Measurements from ENCODE around the gene ZMYND12. TPM values are rescaled to one million over a fixed set of nuclear protein-coding genes. Genes with fewer than 3 reads are reported as not detected.

Gene ZMYND12
- total RNA-seq, 1 donor from 2014 or later: 1.1 TPM

DNA sequence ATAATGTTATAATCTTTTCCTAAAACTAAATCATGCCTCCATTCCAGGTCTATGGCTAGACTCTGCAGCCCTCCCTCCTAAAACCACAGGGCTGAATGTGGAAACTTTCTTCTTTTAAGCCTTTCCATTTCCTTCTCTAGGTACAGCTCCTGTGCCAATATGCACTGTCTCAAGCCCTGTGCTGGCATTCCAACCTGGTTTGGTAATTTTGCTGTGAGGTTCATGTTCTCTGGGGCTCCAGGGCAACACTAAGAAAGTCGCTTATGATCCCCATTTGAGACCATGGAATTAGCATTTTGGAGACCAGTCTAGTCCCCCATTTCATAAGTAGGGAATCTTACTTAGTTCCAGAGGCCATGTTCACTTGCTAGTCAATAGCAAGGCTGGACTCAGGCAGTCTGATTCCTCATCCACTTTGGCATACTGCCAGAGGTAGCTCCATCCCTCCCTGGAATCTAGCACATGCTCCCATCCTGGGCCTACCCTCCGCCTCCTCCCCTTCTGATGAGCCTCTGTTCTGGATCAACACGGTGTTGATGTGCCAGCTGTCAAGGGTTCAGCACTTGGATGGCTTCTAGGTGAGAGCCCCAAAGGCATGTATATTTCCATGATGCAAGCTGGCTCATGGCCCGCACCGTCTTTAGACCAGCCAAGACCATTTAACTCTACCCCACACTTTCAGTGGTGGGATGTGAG lies 36.5 kb downstream of the ZMYND12 start:
- no peak for DNase-seq (ENCODE audit: low spot score)
- Mint-ChIP-seq H3K27me3 (ENCODE audit: unreplicated experiment) (no peaks in the 10 kb centered on the region), H3K4me3 (ENCODE audit: unreplicated experiment) (no peak overlapping the region), H3K27ac (ENCODE audit: unreplicated experiment) (no peak overlapping the region), H3K4me1 (ENCODE audit: unreplicated experiment) (peaks cover 10% of the 10 kb centered on the region), H3K36me3 (ENCODE audit: low read depth, unreplicated experiment) (no peaks in the 10 kb centered on the region), H3K9me3 (ENCODE audit: unreplicated experiment) (no peaks in the 10 kb centered on the region)
- TF ChIP-seq, protein P1, sequence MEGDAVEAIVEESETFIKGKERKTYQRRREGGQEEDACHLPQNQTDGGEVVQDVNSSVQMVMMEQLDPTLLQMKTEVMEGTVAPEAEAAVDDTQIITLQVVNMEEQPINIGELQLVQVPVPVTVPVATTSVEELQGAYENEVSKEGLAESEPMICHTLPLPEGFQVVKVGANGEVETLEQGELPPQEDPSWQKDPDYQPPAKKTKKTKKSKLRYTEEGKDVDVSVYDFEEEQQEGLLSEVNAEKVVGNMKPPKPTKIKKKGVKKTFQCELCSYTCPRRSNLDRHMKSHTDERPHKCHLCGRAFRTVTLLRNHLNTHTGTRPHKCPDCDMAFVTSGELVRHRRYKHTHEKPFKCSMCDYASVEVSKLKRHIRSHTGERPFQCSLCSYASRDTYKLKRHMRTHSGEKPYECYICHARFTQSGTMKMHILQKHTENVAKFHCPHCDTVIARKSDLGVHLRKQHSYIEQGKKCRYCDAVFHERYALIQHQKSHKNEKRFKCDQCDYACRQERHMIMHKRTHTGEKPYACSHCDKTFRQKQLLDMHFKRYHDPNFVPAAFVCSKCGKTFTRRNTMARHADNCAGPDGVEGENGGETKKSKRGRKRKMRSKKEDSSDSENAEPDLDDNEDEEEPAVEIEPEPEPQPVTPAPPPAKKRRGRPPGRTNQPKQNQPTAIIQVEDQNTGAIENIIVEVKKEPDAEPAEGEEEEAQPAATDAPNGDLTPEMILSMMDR (IDR thresholded peaks at IDR 0.05; ENCODE audit: unreplicated experiment): no peak

- no peak overlapping the region for H3K4me3 Mint-ChIP-seq (ENCODE audit: unreplicated experiment)
- TF ChIP-seq, protein P1 (IDR thresholded peaks at IDR 0.05; ENCODE audit: unreplicated experiment): no peak
- no peaks in the 10 kb centered on the region for H3K27me3 Mint-ChIP-seq (ENCODE audit: unreplicated experiment)
- H3K9me3 Mint-ChIP-seq (ENCODE audit: unreplicated experiment): no peaks in the 10 kb centered on the region
- peaks cover 4% of the 10 kb centered on the region for H3K4me1 Mint-ChIP-seq (ENCODE audit: unreplicated experiment)
- no peak overlapping the region for H3K27ac Mint-ChIP-seq (ENCODE audit: unreplicated experiment)
- no peak for DNase-seq (ENCODE audit: low spot score)
- H3K36me3 Mint-ChIP-seq (ENCODE audit: low read depth, unreplicated experiment): no peaks in the 10 kb centered on the region
These were observed 37.3 kb downstream of the ZMYND12 start for GRCh38 chr1:42418516-42418915.

- no peak overlapping the region for H3K4me3 Mint-ChIP-seq (ENCODE audit: unreplicated experiment)
- H3K4me1 Mint-ChIP-seq (ENCODE audit: unreplicated experiment): no peaks in the 10 kb centered on the region
- no peaks in the 10 kb centered on the region for H3K36me3 Mint-ChIP-seq (ENCODE audit: low read depth, unreplicated experiment)
- H3K27me3 Mint-ChIP-seq (ENCODE audit: unreplicated experiment): no peaks in the 10 kb centered on the region
- H3K9me3 Mint-ChIP-seq (ENCODE audit: unreplicated experiment): no peaks in the 10 kb centered on the region
- H3K27ac Mint-ChIP-seq (ENCODE audit: unreplicated experiment): no peak overlapping the region
- TF ChIP-seq, protein P1 (IDR thresholded peaks at IDR 0.05; ENCODE audit: unreplicated experiment): no peak
- no peak for DNase-seq (ENCODE audit: low spot score)
These were observed 38.7 kb downstream of the ZMYND12 start for GRCh38 chr1:42417166-42417565.

DNA sequence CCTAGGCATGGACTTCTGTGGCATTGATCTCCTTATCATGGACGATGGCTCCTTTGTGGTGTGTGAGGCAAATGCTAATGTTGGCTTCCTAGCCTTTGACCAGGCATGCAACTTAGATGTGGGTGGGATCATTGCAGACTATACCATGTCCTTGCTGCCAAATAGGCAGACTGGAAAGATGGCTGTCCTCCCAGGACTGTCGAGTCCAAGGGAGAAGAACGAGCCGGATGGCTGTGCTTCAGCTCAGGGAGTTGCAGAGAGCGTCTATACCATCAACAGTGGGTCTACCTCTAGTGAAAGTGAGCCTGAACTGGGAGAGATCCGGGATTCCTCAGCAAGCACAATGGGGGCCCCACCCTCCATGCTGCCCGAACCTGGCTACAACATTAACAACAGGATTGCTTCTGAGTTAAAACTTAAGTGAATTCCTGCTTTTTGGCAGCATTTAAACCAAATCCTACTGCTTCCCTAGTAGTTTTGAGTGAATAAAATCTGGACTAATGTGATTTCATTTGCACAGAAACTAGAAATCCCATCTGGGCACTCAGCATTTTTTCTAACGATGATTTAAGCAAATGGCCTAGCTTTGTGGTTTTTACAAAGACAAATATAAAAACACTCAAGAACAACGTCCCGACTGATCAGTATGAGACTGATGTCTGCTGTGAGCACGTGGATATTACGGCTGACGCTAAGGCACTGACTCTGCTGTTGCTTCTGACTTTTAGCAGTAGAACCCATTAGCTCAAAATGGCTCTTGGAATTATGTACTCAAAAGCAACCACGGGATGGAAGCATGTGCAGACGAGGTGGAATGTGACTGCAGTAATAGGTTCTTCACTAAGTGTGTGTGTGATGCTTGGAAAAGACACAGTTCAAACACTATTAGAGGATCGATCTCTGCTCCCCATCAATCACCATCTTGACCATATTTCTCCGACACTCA lies 41.0 kb downstream of the ZMYND12 start:
- DNase-seq (ENCODE audit: low spot score): no peak
- no peak overlapping the region for H3K27ac Mint-ChIP-seq (ENCODE audit: unreplicated experiment)
- TF ChIP-seq, protein P1 (IDR thresholded peaks at IDR 0.05; ENCODE audit: unreplicated experiment): no peak
- H3K27me3 Mint-ChIP-seq (ENCODE audit: unreplicated experiment): no peaks in the 10 kb centered on the region
- no peak overlapping the region for H3K4me3 Mint-ChIP-seq (ENCODE audit: unreplicated experiment)
- H3K36me3 Mint-ChIP-seq (ENCODE audit: low read depth, unreplicated experiment): no peaks in the 10 kb centered on the region
- no peaks in the 10 kb centered on the region for H3K4me1 Mint-ChIP-seq (ENCODE audit: unreplicated experiment)
- H3K9me3 Mint-ChIP-seq (ENCODE audit: unreplicated experiment): no peaks in the 10 kb centered on the region

Data from endothelial cell (in vitro differentiated cells).